Thyroid gland (tissue), 4 donors: ENCODE data around the gene DYRK4. TPM values are rescaled to one million over a fixed set of nuclear protein-coding genes. Genes with fewer than 3 reads are reported as not detected.

ENCODE experiments used
- DNase-seq, 2 donors: peaks; one replicate each; pipeline ENCODE4 v3.0.0-alpha.2; 2019
- H3K27ac ChIP-seq, 3 donors: fragments of 200-600 bp; sonication (generic); 1 replicate in 2 of 3; 2 replicates in 1 of 3; pipeline ENCODE4 v1.5.1; 2016 to 2019; ENCODE audit warnings: mild to moderate bottlenecking in 1 of 3, moderate library complexity in 1 of 3
- H3K27me3 ChIP-seq: fragments of 200-600 bp; sonication (generic); one replicate; pipeline ENCODE4 v1.5.1; 2019
- H3K36me3 ChIP-seq, 2 donors: fragments of 200-600 bp; sonication (generic); one replicate each; pipeline ENCODE4 v1.5.1; 2016 to 2019
- H3K4me1 ChIP-seq, 2 donors: fragments of 200-600 bp; sonication (generic); one replicate each; pipeline ENCODE4 v1.5.1; 2017 to 2019
- H3K4me3 ChIP-seq, 3 donors: fragments of 200-600 bp; sonication (generic); replicated peaks in 1 of 3; 1 replicate in 2 of 3; 2 replicates in 1 of 3; pipeline ENCODE4 v1.5.1; 2016; ENCODE audit warnings: mild to moderate bottlenecking in 1 of 3
- H3K9me3 ChIP-seq: fragments of 200-600 bp; sonication (generic); one replicate; pipeline ENCODE4 v1.5.1; 2017
- CTCF ChIP-seq, 6 experiments: fragments of 200-600 bp in 3 of 6; fragments of 450-650 bp in 3 of 6; sonication (generic) in 3 of 6; IDR thresholded peaks; one replicate each; pipeline ENCODE4 v1.5.1; 2016 to 2019; ENCODE audit warnings: antibody characterized with exemption in 6 of 6, mild to moderate bottlenecking in 2 of 6, inconsistent platforms in 1 of 6, moderate library complexity in 1 of 6
- POLR2A ChIP-seq, 2 donors: fragments of 450-650 bp; IDR thresholded peaks; one replicate each; pipeline ENCODE4 v1.6.1; 2017; ENCODE audit warnings: antibody characterized with exemption in 2 of 2, mild to moderate bottlenecking in 2 of 2, moderate library complexity in 1 of 2
- WGBS, 2 donors: methylation state at CpG; one replicate each; pipeline ENCODE4 v1.1.5; 2017; 5-methylcytosine and 5-hydroxymethylcytosine counted together
- intact Hi-C: fragments of 100-400 bp; cut with DNase I; formaldehyde crosslinking; loops from one replicate; pipeline ENCODE4 v1.15.1; 2023
- total RNA-seq, 4 donors: library from RNA; depleted of rRNA; stranded (reverse); fragments of >200 nt; gene quantifications; one replicate each; pipeline ENCODE4 v1.2.3, GENCODE V29; 2016

The DYRK4 gene
- total RNA-seq, 4 donors from 2014 or later = 23.5 to 46.5 (median 41.7) TPM

- 41 to 47% methylated on average over 7 of the region's 7 CpGs for WGBS, 2 donors
- DNase-seq = peak in 1 of 2 donors; percentile 27
- no peak for TF ChIP-seq POLR2A (IDR thresholded peaks at IDR 0.05)
- TF ChIP-seq CTCF (IDR thresholded peaks at IDR 0.05) = no peak
- no peaks in the 10 kb centered on the region for H3K9me3 ChIP-seq
- no peak overlapping the region for H3K4me3 ChIP-seq
- peak overlapping the region in 1 of 3 donors; percentile 26 for H3K27ac ChIP-seq
- no peaks in the 10 kb centered on the region for H3K27me3 ChIP-seq
- H3K36me3 ChIP-seq = no peaks in the 10 kb centered on the region
- intact Hi-C loops = no loop called here
- H3K4me1 ChIP-seq = peaks cover 0 to 11% of the 10 kb centered on the region in 2 donors
Observed at GRCh38 chr12:4591180-4591687, 29.2 kb downstream of the DYRK4 start.

- no peak for DNase-seq
- Histone ChIP-seq H3K27me3 (no peaks in the 10 kb centered on the region), H3K36me3 (no peaks in the 10 kb centered on the region), H3K4me1 (peaks cover 0 to 8% of the 10 kb centered on the region in 2 donors), H3K27ac (no peak overlapping the region), H3K9me3 (no peaks in the 10 kb centered on the region), H3K4me3 (no peak overlapping the region)
- 94% methylated on average over 6 of the region's 6 CpGs for WGBS, 2 donors
- intact Hi-C loops = no loop called here
- no peak for TF ChIP-seq CTCF (IDR thresholded peaks at IDR 0.05)
- no peak for TF ChIP-seq POLR2A (IDR thresholded peaks at IDR 0.05)
Observed at GRCh38 chr12:4595881-4596280, 33.9 kb downstream of the DYRK4 start.

GRCh38 chr12:4603421-4603820 is 41.4 kb downstream of the DYRK4 start:
- TF ChIP-seq POLR2A (IDR thresholded peaks at IDR 0.05) (no peak), CTCF (IDR thresholded peaks at IDR 0.05) (no peak)
- no peaks in the 10 kb centered on the region for H3K36me3 ChIP-seq
- peaks cover 0 to 4% of the 10 kb centered on the region in 2 donors for H3K4me1 ChIP-seq
- H3K4me3 ChIP-seq = no peak overlapping the region
- no peak for DNase-seq
- H3K27me3 ChIP-seq = no peaks in the 10 kb centered on the region
- intact Hi-C loops = no loop called here
- H3K27ac ChIP-seq = no peak overlapping the region
- WGBS, 2 donors = 59 to 69% methylated on average over 7 of the region's 7 CpGs
- H3K9me3 ChIP-seq = no peaks in the 10 kb centered on the region

GRCh38 chr12:4603946-4604345 is 41.9 kb downstream of the DYRK4 start:
- intact Hi-C loops = no loop called here
- H3K36me3 ChIP-seq = no peaks in the 10 kb centered on the region
- no peaks in the 10 kb centered on the region for H3K9me3 ChIP-seq
- no peak overlapping the region for H3K4me3 ChIP-seq
- DNase-seq = no peak
- H3K27ac ChIP-seq = no peak overlapping the region
- H3K4me1 ChIP-seq = peaks cover 0 to 4% of the 10 kb centered on the region in 2 donors
- 24 to 35% methylated on average over 1 of the region's 1 CpG for WGBS, 2 donors
- H3K27me3 ChIP-seq = no peaks in the 10 kb centered on the region
- TF ChIP-seq POLR2A (IDR thresholded peaks at IDR 0.05) (no peak), CTCF (IDR thresholded peaks at IDR 0.05) (no peak)

- TF ChIP-seq CTCF (IDR thresholded peaks at IDR 0.05) = peak; percentile 93 to 99 (median 96)
- TF ChIP-seq POLR2A (IDR thresholded peaks at IDR 0.05) = peak in 1 of 2 donors; percentile 28
- Histone ChIP-seq H3K4me1 (peaks cover 0 to 4% of the 10 kb centered on the region in 2 donors), H3K4me3 (peak overlapping the region; percentile 62 to 80 (median 77)), H3K27me3 (no peaks in the 10 kb centered on the region), H3K36me3 (no peaks in the 10 kb centered on the region), H3K9me3 (no peaks in the 10 kb centered on the region), H3K27ac (peak overlapping the region in 2 of 3 donors; percentile 46 to 59)
- DNase-seq = peak; percentile 74 to 84
- 2 to 5% methylated on average over 13 to 24 of the region's 25 CpGs for WGBS, 2 donors
- intact Hi-C loops = no loop called here
Observed at GRCh38 chr12:4604684-4605193, 42.7 kb downstream of the DYRK4 start.
